Transverse colon (tissue), 4 donors: ENCODE measurements around the gene SYCE3.

Source experiments
- CTCF ChIP-seq, 5 experiments: fragments of 200-600 bp in 3 of 5; fragments of 450-650 bp in 2 of 5; sonication (generic) in 3 of 5; IDR thresholded peaks; 1 replicate in 2 of 5; 2 replicates in 3 of 5; pipeline ENCODE4 v1.5.1; 2016 to 2017; ENCODE audit warnings: antibody characterized with exemption in 5 of 5, inconsistent platforms in 3 of 5, mild to moderate bottlenecking in 2 of 5, moderate library complexity in 1 of 5
- POLR2A ChIP-seq: fragments of 450-650 bp; IDR thresholded peaks from one replicate; pipeline ENCODE4 v1.6.1; 2016; ENCODE audit warnings: antibody characterized with exemption, mild to moderate bottlenecking, moderate library complexity
- POLR2AphosphoS5 ChIP-seq, 3 donors: sonication (generic); formaldehyde crosslinking; IDR thresholded peaks; one replicate each; pipeline ENCODE4 v1.6.1; 2016; ENCODE audit warnings: antibody characterized with exemption in 3 of 3

DNA sequence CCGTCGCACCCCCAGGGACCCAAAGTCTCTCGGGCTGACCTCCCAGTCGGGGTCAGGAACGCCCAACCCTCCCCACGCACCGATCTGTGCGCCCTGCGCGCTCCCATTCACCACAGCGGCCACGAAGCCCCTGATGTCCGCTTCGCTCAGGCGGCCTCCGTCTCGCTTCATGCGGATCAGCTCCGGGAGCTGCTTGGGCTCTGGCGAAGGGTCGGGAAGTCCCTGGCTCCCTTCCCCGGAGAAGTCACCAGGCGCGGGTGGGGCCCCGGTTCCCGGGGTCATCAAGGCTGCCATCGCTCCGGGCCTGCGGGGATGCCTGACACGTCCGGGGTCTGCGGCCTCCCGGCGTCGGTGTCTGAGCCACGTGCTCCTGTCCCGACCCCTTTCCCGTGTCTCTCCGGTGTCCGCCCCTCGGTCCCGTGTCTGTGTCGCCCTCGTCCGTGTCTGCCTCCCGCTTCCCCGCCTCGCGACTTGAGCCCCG lies 33.3 kb downstream of the SYCE3 start:
- TF ChIP-seq POLR2A (peak; percentile 27), CTCF (IDR thresholded peaks at IDR 0.05) (no peak), POLR2AphosphoS5 (IDR thresholded peaks at IDR 0.05) (no peak)
